ENCODE results near the gene TSHZ2.

The TSHZ2 gene

GRCh38 chr20:53330601-53331140, 358.5 kb downstream of the TSHZ2 start:
- DNase-seq, result no peak

- peak; percentile 85 for DNase-seq
These were observed 359.2 kb downstream of the TSHZ2 start for GRCh38 chr20:53331151-53331973.

- no peak for DNase-seq
These were observed 360.1 kb downstream of the TSHZ2 start for GRCh38 chr20:53332022-53332837.

- DNase-seq, result no peak
These were observed 362.7 kb downstream of the TSHZ2 start for GRCh38 chr20:53334861-53335260.

GRCh38 chr20:53335555-53335954, 363.4 kb downstream of the TSHZ2 start:
- DNase-seq, result no peak

GRCh38 chr20:53336892-53337291, 364.7 kb downstream of the TSHZ2 start:
- no peak for DNase-seq

GRCh38 chr20:53337390-53338101, 365.4 kb downstream of the TSHZ2 start:
- no peak for DNase-seq

- no peak for DNase-seq
These were observed 366.6 kb downstream of the TSHZ2 start for GRCh38 chr20:53338716-53339115.

GRCh38 chr20:53342429-53342828, 370.3 kb downstream of the TSHZ2 start:
- no peak for DNase-seq

GRCh38 chr20:53343448-53343847, 371.3 kb downstream of the TSHZ2 start:
- DNase-seq, result no peak

GRCh38 chr20:53344891-53345290, 372.7 kb downstream of the TSHZ2 start:
- no peak for DNase-seq

GRCh38 chr20:53345536-53346334, 373.6 kb downstream of the TSHZ2 start:
- no peak for DNase-seq

GRCh38 chr20:53346335-53346648, 374.1 kb downstream of the TSHZ2 start:
- DNase-seq, result peak; percentile 26

- DNase-seq, result no peak
These were observed 377.6 kb downstream of the TSHZ2 start for GRCh38 chr20:53349730-53350129.

- DNase-seq, result no peak
These were observed 380.7 kb downstream of the TSHZ2 start for GRCh38 chr20:53352727-53353440.

GRCh38 chr20:53354314-53354713, 382.2 kb downstream of the TSHZ2 start:
- no peak for DNase-seq

- no peak for DNase-seq
These were observed 383.6 kb downstream of the TSHZ2 start for GRCh38 chr20:53355790-53356189.

- DNase-seq, result no peak
These were observed 387.3 kb downstream of the TSHZ2 start for GRCh38 chr20:53359425-53359824.

- DNase-seq, result no peak
These were observed 388.7 kb downstream of the TSHZ2 start for GRCh38 chr20:53360852-53361251.

GRCh38 chr20:53362736-53363135, 390.6 kb downstream of the TSHZ2 start:
- no peak for DNase-seq

GRCh38 chr20:53364646-53365045, 392.5 kb downstream of the TSHZ2 start:
- DNase-seq, result no peak

- no peak for DNase-seq
These were observed 392.9 kb downstream of the TSHZ2 start for GRCh38 chr20:53365076-53365475.
